A673 (cell line): Measurements from ENCODE around the gene ZDHHC13. TPM values are rescaled to one million over a fixed set of nuclear protein-coding genes. Genes with fewer than 3 reads are reported as not detected.

Experiments
- BruUV-seq: library from RNA; stranded (reverse); fragments of 400-500 nt; replicated peaks from 2 replicates; lab custom pipeline; 2021; lab: Mats Ljungman, UMichigan
- CTCF ChIA-PET: fragments of 300-600 bp; sonication (Branson Sonifier 250); formaldehyde crosslinking; loops from one replicate; lab custom pipeline; 2022; ENCODE audit warnings: antibody characterized with exemption; lab: Charles Lee
- POLR2A ChIA-PET: fragments of 300-600 bp; sonication (Branson Sonifier 250); formaldehyde crosslinking; loops from one replicate; lab custom pipeline; 2022; ENCODE audit warnings: antibody characterized with exemption; ENCODE audit not compliant: low non-redundant PET; lab: Charles Lee
- DNase-seq: peaks from one replicate; pipeline ENCODE4 v3.0.0-alpha.2; 2015; ENCODE audit warnings: low spot score
- H3K27ac ChIP-seq: fragments of 200-600 bp; sonication (generic); 2 replicates; pipeline ENCODE4 v1.5.1; 2016; ENCODE audit warnings: mixed run types, low read depth, mild to moderate bottlenecking, mixed read lengths, antibody characterized with exemption, low read length; ENCODE audit not compliant: poor library complexity, severe bottlenecking
- H3K27me3 ChIP-seq: fragments of 200-600 bp; sonication (generic); replicated peaks from 2 replicates; pipeline ENCODE4 v1.6.1; 2017; ENCODE audit warnings: mixed run types, low read depth, mild to moderate bottlenecking, mixed read lengths, antibody characterized with exemption, low read length; ENCODE audit not compliant: insufficient read depth, poor library complexity
- H3K36me3 ChIP-seq: fragments of 200-600 bp; sonication (generic); 2 replicates; pipeline ENCODE4 v1.6.1; 2016; ENCODE audit warnings: mixed run types, mild to moderate bottlenecking, mixed read lengths, antibody characterized with exemption, low read length; ENCODE audit not compliant: insufficient read depth, poor library complexity, severe bottlenecking
- H3K4me1 ChIP-seq: fragments of 200-600 bp; sonication (generic); 2 replicates; pipeline ENCODE4 v1.6.1; 2017; ENCODE audit warnings: mixed run types, mild to moderate bottlenecking, mixed read lengths, antibody characterized with exemption, low read length; ENCODE audit not compliant: insufficient read depth, poor library complexity, severe bottlenecking
- H3K4me3 ChIP-seq: fragments of 200-600 bp; sonication (generic); 2 replicates; pipeline ENCODE4 v1.5.1; 2016; ENCODE audit warnings: low read depth, mixed run types, mild to moderate bottlenecking, mixed read lengths, low read length; ENCODE audit not compliant: poor library complexity, severe bottlenecking
- H3K9me3 ChIP-seq: fragments of 200-600 bp; sonication (generic); 2 replicates; pipeline ENCODE4 v1.6.1; 2016; ENCODE audit warnings: mixed run types, low read depth, mild to moderate bottlenecking, mixed read lengths, antibody characterized with exemption, low read length; ENCODE audit not compliant: poor library complexity, severe bottlenecking
- CTCF ChIP-seq: fragments of 300-800, 200-600 bp; sonication (generic); conservative IDR thresholded peaks from 2 replicates; pipeline ENCODE4 v1.5.1; 2017; ENCODE audit warnings: low read depth, mild to moderate bottlenecking, antibody characterized with exemption, low read length, moderate library complexity, mixed read lengths
- EZH2 ChIP-seq: fragments of 200-600 bp; sonication (generic); IDR thresholded peaks from 2 replicates; pipeline ENCODE4 v1.6.1; 2017; ENCODE audit warnings: borderline replicate concordance, low read depth, mild to moderate bottlenecking, mixed read lengths, antibody characterized with exemption, low read length; ENCODE audit not compliant: poor library complexity, severe bottlenecking
- intact Hi-C: fragments of 100-400 bp; cut with micrococcal nuclease; formaldehyde crosslinking; loops from one replicate; pipeline ENCODE4 v1.10.0; 2022; ENCODE audit not compliant: unreplicated experiment
- total RNA-seq: library from RNA; stranded (reverse); gene quantifications from 2 replicates; pipeline ENCODE4 v1.2.3, GENCODE V29; 2021

ZDHHC13 gene
- total RNA-seq, 1 experiment from 2014 or later, result 10.3 TPM

GRCh38 chr11:19094859-19095258, 22.1 kb upstream of the ZDHHC13 start:
- ChIA-PET CTCF (no interaction called here), POLR2A (no interaction called here)
- Histone ChIP-seq H3K4me3 (no peak overlapping the region), H3K27me3 (no peaks in the 10 kb centered on the region), H3K36me3 (no peaks in the 10 kb centered on the region), H3K9me3 (no peaks in the 10 kb centered on the region), H3K27ac (no peak overlapping the region), H3K4me1 (no peaks in the 10 kb centered on the region)
- intact Hi-C loops, result no loop called here
- TF ChIP-seq EZH2 (no peak), CTCF (no peak)
- no TSS peak for BruUV-seq
- no peak for DNase-seq

GRCh38 chr11:19099093-19099492, 17.9 kb upstream of the ZDHHC13 start:
- Histone ChIP-seq H3K36me3 (no peaks in the 10 kb centered on the region), H3K4me3 (no peak overlapping the region), H3K27ac (no peak overlapping the region), H3K9me3 (no peaks in the 10 kb centered on the region), H3K4me1 (no peaks in the 10 kb centered on the region), H3K27me3 (no peaks in the 10 kb centered on the region)
- intact Hi-C loops, result no loop called here
- CTCF ChIA-PET, result no interaction called here
- no TSS peak for BruUV-seq
- POLR2A ChIA-PET, result no interaction called here
- no peak for DNase-seq
- TF ChIP-seq EZH2 (no peak), CTCF (no peak)

- POLR2A ChIA-PET, result no interaction called here
- intact Hi-C loops, result no loop called here
- Histone ChIP-seq H3K9me3 (no peaks in the 10 kb centered on the region), H3K4me3 (no peak overlapping the region), H3K27ac (no peak overlapping the region), H3K36me3 (no peaks in the 10 kb centered on the region), H3K4me1 (no peaks in the 10 kb centered on the region), H3K27me3 (no peaks in the 10 kb centered on the region)
- no TSS peak for BruUV-seq
- TF ChIP-seq EZH2 (no peak), CTCF (no peak)
- no peak for DNase-seq
- CTCF ChIA-PET, result no interaction called here
Measured at GRCh38 chr11:19100885-19101284, 16.1 kb upstream of the ZDHHC13 start.
